HL-60/S4 treated with retinoic acid at 250 ng/mL for 4 days and 3 days (cell line): ENCODE results near the gene CYB5B.

Experiments
- in situ Hi-C: fragments of 300-500 bp; cut with MboI; formaldehyde crosslinking; loops from 2 replicates; pipeline ENCODE4 v1.7.0; 2022; ENCODE audit warnings: low sequenced_read_pairs

CYB5B gene

GRCh38 chr16:69424053-69424934 lies at the start of gene CYB5B:
TSS of gene CYB5B (plus strand) at chr16:69424619. CDS start at chr16:69424684, 65 bp downstream.
- in situ Hi-C loops: no loop called here

- in situ Hi-C loops: no loop called here
Observed at GRCh38 chr16:69376393-69377059, 47.9 kb upstream of the CYB5B start.

GRCh38 chr16:69378036-69378435 lies 46.4 kb upstream of the CYB5B start:
- in situ Hi-C loops: no loop called here

- in situ Hi-C loops: no loop called here
Observed at GRCh38 chr16:69378760-69379159, 45.7 kb upstream of the CYB5B start.

- in situ Hi-C loops: no loop called here
Observed at GRCh38 chr16:69381231-69381630, 43.2 kb upstream of the CYB5B start.

- in situ Hi-C loops: no loop called here
Observed at GRCh38 chr16:69382421-69382820, 42.0 kb upstream of the CYB5B start.

GRCh38 chr16:69384974-69385373 lies 39.4 kb upstream of the CYB5B start:
- in situ Hi-C loops: no loop called here

GRCh38 chr16:69386596-69386995 lies 37.8 kb upstream of the CYB5B start:
- in situ Hi-C loops: no loop called here

GRCh38 chr16:69393898-69394849 lies 30.2 kb upstream of the CYB5B start:
- in situ Hi-C loops: no loop called here

GRCh38 chr16:69395859-69396186 lies 28.6 kb upstream of the CYB5B start:
- in situ Hi-C loops: no loop called here

GRCh38 chr16:69396187-69397061 lies 28.0 kb upstream of the CYB5B start:
- in situ Hi-C loops: no loop called here

- in situ Hi-C loops: no loop called here
Observed at GRCh38 chr16:69397821-69398521, 26.4 kb upstream of the CYB5B start.

GRCh38 chr16:69399361-69399760 lies 25.1 kb upstream of the CYB5B start:
- in situ Hi-C loops: no loop called here

- in situ Hi-C loops: no loop called here
Observed at GRCh38 chr16:69402439-69402838, 22.0 kb upstream of the CYB5B start.

- in situ Hi-C loops: no loop called here
Observed at GRCh38 chr16:69404275-69404805, 20.1 kb upstream of the CYB5B start.

- in situ Hi-C loops: no loop called here
Observed at GRCh38 chr16:69405326-69405725, 19.1 kb upstream of the CYB5B start.

- in situ Hi-C loops: no loop called here
Observed at GRCh38 chr16:69405757-69406156, 18.7 kb upstream of the CYB5B start.

GRCh38 chr16:69406780-69407331 lies 17.6 kb upstream of the CYB5B start:
- in situ Hi-C loops: no loop called here

GRCh38 chr16:69407702-69408323 lies 16.6 kb upstream of the CYB5B start:
- in situ Hi-C loops: no loop called here
